Keratinocyte (primary cell): Measurements from ENCODE around the gene JCAD. TPM values are rescaled to one million over a fixed set of nuclear protein-coding genes. Genes with fewer than 3 reads are reported as not detected.

Experiments
- DNase-seq: peaks from one replicate; pipeline ENCODE4 v3.0.0-alpha.2; 2011; ENCODE audit warnings: low read depth, missing footprints, low spot score
- FAIRE-seq: peaks from 2 replicates; lab custom pipeline; 2011; peaks lifted over from hg19 to GRCh38; lab: Jason Lieb, UNC
- H2AFZ ChIP-seq: 2 replicates; pipeline ENCODE4 v1.6.0; 2012; ENCODE audit warnings: low read length, control low read depth, inconsistent platforms; ENCODE audit not compliant: control insufficient read depth
- H3K27ac ChIP-seq: 2 replicates; pipeline ENCODE4 v1.5.1; 2011; ENCODE audit warnings: low read length; ENCODE audit not compliant: control insufficient read depth, insufficient read depth
- H3K27me3 ChIP-seq: 3 replicates; pipeline ENCODE4 v1.6.0; 2011; ENCODE audit warnings: low read length; ENCODE audit not compliant: control insufficient read depth, insufficient read depth; ENCODE audit errors: extremely low read depth
- H3K36me3 ChIP-seq, 2 experiments: 2 replicates in 1 of 2; 3 replicates in 1 of 2; pipeline ENCODE4 v1.5.1; 2011; ENCODE audit warnings: low read length in 2 of 2, mild to moderate bottlenecking in 1 of 2; ENCODE audit not compliant: control insufficient read depth in 2 of 2, insufficient read depth in 2 of 2; ENCODE audit errors: extremely low read depth in 1 of 2
- H3K4me1 ChIP-seq: 3 replicates; pipeline ENCODE4 v1.5.1; 2011; ENCODE audit warnings: low read length; ENCODE audit not compliant: control insufficient read depth, insufficient read depth; ENCODE audit errors: extremely low read depth
- H3K4me2 ChIP-seq: 3 replicates; pipeline ENCODE4 v1.6.0; 2011; ENCODE audit warnings: low read depth, low read length; ENCODE audit not compliant: control insufficient read depth, insufficient read depth; ENCODE audit errors: extremely low read depth
- H3K4me3 ChIP-seq, 3 experiments: fragments of 200-600 bp in 1 of 3; sonication (generic) in 1 of 3; 2 replicates in 2 of 3; 3 replicates in 1 of 3; pipeline ENCODE4 v1.5.1; 2011 to 2016; ENCODE audit warnings: low read length in 3 of 3, mild to moderate bottlenecking in 3 of 3, control low read depth in 2 of 3, inconsistent platforms in 1 of 3, low read depth in 1 of 3, mixed read lengths in 1 of 3, mixed run types in 1 of 3, moderate library complexity in 1 of 3; ENCODE audit not compliant: control insufficient read depth in 2 of 3, insufficient read depth in 2 of 3; ENCODE audit errors: extremely low read depth in 1 of 3
- H3K79me2 ChIP-seq: 2 replicates; pipeline ENCODE4 v1.6.0; 2012; ENCODE audit warnings: low read length; ENCODE audit not compliant: control insufficient read depth, insufficient read depth
- H3K9ac ChIP-seq: 3 replicates; pipeline ENCODE4 v1.6.0; 2011; ENCODE audit warnings: low read length; ENCODE audit not compliant: control insufficient read depth, insufficient read depth; ENCODE audit errors: extremely low read depth
- H3K9me1 ChIP-seq: 3 replicates; pipeline ENCODE4 v1.6.0; 2011; ENCODE audit warnings: low read length; ENCODE audit not compliant: control insufficient read depth, insufficient read depth; ENCODE audit errors: extremely low read depth
- H3K9me3 ChIP-seq: 2 replicates; pipeline ENCODE4 v1.5.1; 2012; ENCODE audit warnings: low read depth, low read length; ENCODE audit not compliant: control insufficient read depth
- H4K20me1 ChIP-seq: 3 replicates; pipeline ENCODE4 v1.6.0; 2011; ENCODE audit warnings: low read length; ENCODE audit not compliant: control insufficient read depth, insufficient read depth; ENCODE audit errors: extremely low read depth
- EZH2 ChIP-seq: IDR thresholded peaks from one replicate; pipeline ENCODE4 v1.6.1; 2012; ENCODE audit warnings: inconsistent platforms, mild to moderate bottlenecking, low read length, moderate library complexity
- dilution Hi-C: fragments of 300-500 bp; cut with MboI; formaldehyde crosslinking; loops from one replicate; pipeline ENCODE4 v1.7.0; 2020; ENCODE audit warnings: low sequenced_read_pairs; ENCODE audit not compliant: extremely low pct_ligation_motif_present
- polyA plus RNA-seq, 5 experiments: library from polyadenylated mRNA; depleted of rRNA in 3 of 5; stranded (reverse) in 3 of 5; stranded (forward) in 1 of 5; unstranded in 1 of 5; fragments of >200 nt; gene quantifications; 1 replicate in 1 of 5; 2 replicates in 3 of 5; 3 replicates in 1 of 5; pipeline versions ENCODE4 v1.2.1 to v1.2.3, GENCODE V29; 2011 to 2012; ENCODE audit warnings: missing spikeins in 2 of 5, low read depth in 1 of 5, low replicate concordance in 1 of 5
- TF ChIP-seq, protein P1 (sequence below), 3 experiments: IDR thresholded peaks in 1 of 3; conservative IDR thresholded peaks in 1 of 3; optimal IDR thresholded peaks in 1 of 3; 2 replicates in 2 of 3; 3 replicates in 1 of 3; pipeline versions ENCODE3 to v1.5.1; 2011; ENCODE audit warnings: low read length in 3 of 3, mild to moderate bottlenecking in 3 of 3, moderate library complexity in 2 of 3, control low read depth in 1 of 3, inconsistent platforms in 1 of 3; ENCODE audit not compliant: insufficient read depth in 2 of 3; ENCODE audit errors: extremely low read depth in 1 of 3

The JCAD gene
- polyA plus RNA-seq, 1 donor (not counting 4 experiments of a cell fraction or from before 2014, with no cell fraction given) = 0.10 TPM

DNA sequence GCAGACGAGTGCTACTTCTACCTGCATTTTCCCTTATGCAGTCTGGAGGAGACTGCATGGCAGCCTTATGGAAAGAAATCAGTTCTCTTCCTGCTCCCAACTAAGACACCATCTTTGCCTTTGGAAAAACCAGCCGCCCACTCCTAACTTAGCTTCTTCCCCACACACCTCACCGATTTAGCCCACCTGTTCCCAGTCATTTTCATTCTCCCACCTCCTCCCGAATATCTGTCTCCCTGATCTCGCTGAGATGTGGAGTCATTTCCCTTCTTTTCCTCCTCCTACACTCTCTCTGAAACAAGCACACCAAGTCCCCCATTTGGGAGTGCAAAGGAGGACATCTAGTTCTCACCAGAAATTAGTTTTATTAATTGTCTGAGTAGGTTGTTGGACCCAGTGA is 35.2 kb upstream of the JCAD start:
- Histone ChIP-seq H3K9ac (no peak overlapping the region), H3K27me3 (peaks cover 2% of the 10 kb centered on the region), H3K4me3 (no peak overlapping the region), H3K9me3 (no peaks in the 10 kb centered on the region), H3K27ac (no peak overlapping the region), H3K9me1 (no peaks in the 10 kb centered on the region), H3K4me2 (no peak overlapping the region), H4K20me1 (no peaks in the 10 kb centered on the region), H3K4me1 (peaks cover 8% of the 10 kb centered on the region), H3K36me3 (no peaks in the 10 kb centered on the region), H2AFZ (no peak overlapping the region), H3K79me2 (no peaks in the 10 kb centered on the region)
- FAIRE-seq = no peak
- dilution Hi-C loops = no loop called here
- no peak for DNase-seq
- TF ChIP-seq EZH2 = no peak
- TF ChIP-seq, protein P1, sequence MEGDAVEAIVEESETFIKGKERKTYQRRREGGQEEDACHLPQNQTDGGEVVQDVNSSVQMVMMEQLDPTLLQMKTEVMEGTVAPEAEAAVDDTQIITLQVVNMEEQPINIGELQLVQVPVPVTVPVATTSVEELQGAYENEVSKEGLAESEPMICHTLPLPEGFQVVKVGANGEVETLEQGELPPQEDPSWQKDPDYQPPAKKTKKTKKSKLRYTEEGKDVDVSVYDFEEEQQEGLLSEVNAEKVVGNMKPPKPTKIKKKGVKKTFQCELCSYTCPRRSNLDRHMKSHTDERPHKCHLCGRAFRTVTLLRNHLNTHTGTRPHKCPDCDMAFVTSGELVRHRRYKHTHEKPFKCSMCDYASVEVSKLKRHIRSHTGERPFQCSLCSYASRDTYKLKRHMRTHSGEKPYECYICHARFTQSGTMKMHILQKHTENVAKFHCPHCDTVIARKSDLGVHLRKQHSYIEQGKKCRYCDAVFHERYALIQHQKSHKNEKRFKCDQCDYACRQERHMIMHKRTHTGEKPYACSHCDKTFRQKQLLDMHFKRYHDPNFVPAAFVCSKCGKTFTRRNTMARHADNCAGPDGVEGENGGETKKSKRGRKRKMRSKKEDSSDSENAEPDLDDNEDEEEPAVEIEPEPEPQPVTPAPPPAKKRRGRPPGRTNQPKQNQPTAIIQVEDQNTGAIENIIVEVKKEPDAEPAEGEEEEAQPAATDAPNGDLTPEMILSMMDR (optimal IDR thresholded peaks at IDR 0.05 in 1 of 3, IDR thresholded peaks at IDR 0.05 in 1 of 3, conservative IDR thresholded peaks at IDR 0.05 in 1 of 3; ENCODE audit: extremely low read depth in 1 of 3, insufficient read depth in 2 of 3, low read length in 3 of 3) = no peak

- H3K9ac ChIP-seq = no peak overlapping the region
- peaks cover 2% of the 10 kb centered on the region for H3K27me3 ChIP-seq
- DNase-seq (no peak), FAIRE-seq (no peak)
- no peaks in the 10 kb centered on the region for H3K36me3 ChIP-seq
- dilution Hi-C loops = no loop called here
- H3K4me3 ChIP-seq = no peak overlapping the region
- H2AFZ ChIP-seq = no peak overlapping the region
- TF ChIP-seq, protein P1 (optimal IDR thresholded peaks at IDR 0.05 in 1 of 3, IDR thresholded peaks at IDR 0.05 in 1 of 3, conservative IDR thresholded peaks at IDR 0.05 in 1 of 3; ENCODE audit: extremely low read depth in 1 of 3, insufficient read depth in 2 of 3, low read length in 3 of 3) = no peak
- TF ChIP-seq EZH2 = no peak
- H4K20me1 ChIP-seq = no peaks in the 10 kb centered on the region
- no peaks in the 10 kb centered on the region for H3K4me1 ChIP-seq
- H3K79me2 ChIP-seq = no peaks in the 10 kb centered on the region
- no peaks in the 10 kb centered on the region for H3K9me3 ChIP-seq
- H3K27ac ChIP-seq = no peak overlapping the region
- no peaks in the 10 kb centered on the region for H3K9me1 ChIP-seq
- H3K4me2 ChIP-seq = no peak overlapping the region
These were observed 34.0 kb upstream of the JCAD start for GRCh38 chr10:30093303-30093950.
